Hepatocyte (in vitro differentiated cells): ENCODE measurements around the gene TOM1L1. TPM values are rescaled to one million over a fixed set of nuclear protein-coding genes. Genes with fewer than 3 reads are reported as not detected.

Experiments used
- DNase-seq: peaks from one replicate; pipeline ENCODE4 v3.0.0-alpha.2; 2016; ENCODE audit warnings: low spot score
- H2AFZ ChIP-seq: fragments of 200-600 bp; sonication (generic); 2 replicates; pipeline ENCODE4 v1.6.0; 2016; ENCODE audit warnings: antibody characterized with exemption, mild to moderate bottlenecking
- H3K27ac ChIP-seq: fragments of 200-600 bp; sonication (generic); 2 replicates; pipeline ENCODE4 v1.5.1; 2016; ENCODE audit warnings: mild to moderate bottlenecking
- H3K27me3 ChIP-seq: fragments of 200-600 bp; sonication (generic); 2 replicates; pipeline ENCODE4 v1.6.1; 2016
- H3K36me3 ChIP-seq: fragments of 200-600 bp; sonication (generic); replicated peaks from 2 replicates; pipeline ENCODE4 v1.5.1; 2016; ENCODE audit warnings: low read depth; ENCODE audit not compliant: insufficient read depth
- H3K4me1 ChIP-seq: fragments of 200-600 bp; sonication (generic); 2 replicates; pipeline ENCODE4 v1.5.1; 2016; ENCODE audit warnings: mild to moderate bottlenecking, moderate library complexity; ENCODE audit not compliant: insufficient read depth
- H3K4me2 ChIP-seq: fragments of 200-600 bp; sonication (generic); 2 replicates; pipeline ENCODE4 v1.6.0; 2016
- H3K4me3 ChIP-seq: fragments of 200-600 bp; sonication (generic); 2 replicates; pipeline ENCODE4 v1.5.1; 2016; ENCODE audit warnings: mild to moderate bottlenecking
- H3K79me2 ChIP-seq: fragments of 200-600 bp; sonication (generic); 2 replicates; pipeline ENCODE4 v1.6.0; 2017; ENCODE audit warnings: mild to moderate bottlenecking
- H3K9me2 ChIP-seq: fragments of 200-600 bp; sonication (generic); replicated peaks from 2 replicates; pipeline ENCODE4 v1.6.0; 2017; ENCODE audit warnings: mild to moderate bottlenecking; ENCODE audit not compliant: insufficient read depth
- H3K9me3 ChIP-seq: fragments of 200-600 bp; sonication (generic); 2 replicates; pipeline ENCODE4 v1.5.1; 2016; ENCODE audit warnings: low read depth, mild to moderate bottlenecking
- H4K20me1 ChIP-seq: fragments of 200-600 bp; sonication (generic); 2 replicates; pipeline ENCODE4 v1.6.0; 2016; ENCODE audit warnings: mild to moderate bottlenecking; ENCODE audit not compliant: insufficient read depth, poor library complexity, severe bottlenecking
- EZH2 ChIP-seq: fragments of 200-600 bp; sonication (generic); IDR thresholded peaks from 2 replicates; pipeline ENCODE4 v1.6.1; 2016; ENCODE audit warnings: antibody characterized with exemption, mild to moderate bottlenecking, borderline replicate concordance
- EZH2phosphoT487 ChIP-seq: fragments of 200-600 bp; sonication (generic); IDR thresholded peaks from one replicate; pipeline ENCODE4 v1.6.1; 2018; ENCODE audit warnings: antibody characterized with exemption, mild to moderate bottlenecking, low read depth, moderate library complexity; ENCODE audit not compliant: unreplicated experiment, severe bottlenecking
- WGBS: methylation state at CpG from one replicate; pipeline ENCODE4 v1.1.6; 2016; ENCODE audit warnings: low lambda C conversion rate; ENCODE audit errors: missing lambda C conversion rate; 5-methylcytosine and 5-hydroxymethylcytosine counted together
- polyA plus RNA-seq: library from polyadenylated mRNA; unstranded; fragments of >200 nt; fragmentation: Nextera tagmentation; extraction: Ambion mirVana; gene quantifications from 2 replicates; pipeline ENCODE4 v1.2.1, GENCODE V29; 2016
- total RNA-seq: library from RNA; depleted of rRNA; stranded (reverse); fragments of >200 nt; gene quantifications from 2 replicates; pipeline ENCODE4 v1.2.3, GENCODE V29; 2014
- TF ChIP-seq, protein P1 (sequence below): fragments of 200-600 bp; sonication (generic); IDR thresholded peaks from 2 replicates; pipeline ENCODE4 v1.5.1; 2016; ENCODE audit warnings: antibody characterized with exemption, mild to moderate bottlenecking; ENCODE audit not compliant: poor library complexity

TOM1L1 gene
- total and polyA plus RNA-seq, 2 experiments from 2014 or later, result 36.9 to 56.0 TPM

DNA sequence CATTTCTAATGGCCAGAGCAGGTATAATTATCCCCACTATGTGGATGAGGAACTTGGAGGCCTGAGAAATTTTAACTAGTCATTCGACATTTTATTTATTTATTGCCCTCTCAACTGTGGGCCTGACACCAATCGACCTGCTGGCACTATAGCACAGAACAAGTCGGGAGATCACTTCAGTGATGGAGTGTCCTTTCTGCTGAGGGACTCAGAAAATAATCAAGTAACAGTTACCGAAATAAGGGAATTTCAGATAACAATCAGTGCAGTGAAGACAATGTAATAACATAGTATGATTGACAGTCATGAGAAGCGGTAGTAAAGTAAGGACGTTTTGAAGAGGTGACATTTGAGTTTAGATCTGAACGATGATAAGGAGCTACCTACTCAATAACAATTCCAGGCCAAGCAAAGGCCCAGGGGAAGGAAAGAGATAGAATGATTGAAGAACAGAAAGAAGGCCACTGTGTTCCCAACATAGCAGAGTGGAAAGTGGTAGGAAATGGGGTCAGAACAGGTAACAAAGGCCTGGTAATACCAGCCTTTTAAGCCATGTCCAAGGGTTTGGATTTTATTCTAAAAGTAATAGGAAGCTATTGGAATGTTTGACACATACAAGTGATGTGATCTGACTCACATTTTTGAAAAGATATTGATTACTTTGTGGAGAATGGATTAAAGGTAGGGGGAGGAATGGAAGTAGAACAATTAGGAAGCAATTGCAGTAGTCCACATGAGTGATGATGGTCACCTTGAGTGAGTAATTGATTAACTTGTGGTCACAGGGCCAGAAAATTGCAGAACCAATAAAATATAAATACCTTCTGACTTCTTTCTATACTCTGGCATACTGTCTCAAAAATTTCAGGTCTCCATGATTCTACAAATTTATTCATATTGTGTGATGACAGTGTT is 69.3 kb downstream of the TOM1L1 start:
- peak overlapping the region; percentile 85 for H2AFZ ChIP-seq
- H3K27me3 ChIP-seq, result no peaks in the 10 kb centered on the region
- H3K4me1 ChIP-seq, result peaks cover 33% of the 10 kb centered on the region
- H3K79me2 ChIP-seq, result peaks cover 86% of the 10 kb centered on the region
- no peak for DNase-seq
- peak overlapping the region; percentile 94 for H3K4me2 ChIP-seq
- peak overlapping the region; percentile 65 for H3K4me3 ChIP-seq
- H3K36me3 ChIP-seq, result no peaks in the 10 kb centered on the region
- H4K20me1 ChIP-seq, result peaks cover 11% of the 10 kb centered on the region
- TF ChIP-seq EZH2 (no peak), EZH2phosphoT487 (no peak)
- TF ChIP-seq, protein P1, sequence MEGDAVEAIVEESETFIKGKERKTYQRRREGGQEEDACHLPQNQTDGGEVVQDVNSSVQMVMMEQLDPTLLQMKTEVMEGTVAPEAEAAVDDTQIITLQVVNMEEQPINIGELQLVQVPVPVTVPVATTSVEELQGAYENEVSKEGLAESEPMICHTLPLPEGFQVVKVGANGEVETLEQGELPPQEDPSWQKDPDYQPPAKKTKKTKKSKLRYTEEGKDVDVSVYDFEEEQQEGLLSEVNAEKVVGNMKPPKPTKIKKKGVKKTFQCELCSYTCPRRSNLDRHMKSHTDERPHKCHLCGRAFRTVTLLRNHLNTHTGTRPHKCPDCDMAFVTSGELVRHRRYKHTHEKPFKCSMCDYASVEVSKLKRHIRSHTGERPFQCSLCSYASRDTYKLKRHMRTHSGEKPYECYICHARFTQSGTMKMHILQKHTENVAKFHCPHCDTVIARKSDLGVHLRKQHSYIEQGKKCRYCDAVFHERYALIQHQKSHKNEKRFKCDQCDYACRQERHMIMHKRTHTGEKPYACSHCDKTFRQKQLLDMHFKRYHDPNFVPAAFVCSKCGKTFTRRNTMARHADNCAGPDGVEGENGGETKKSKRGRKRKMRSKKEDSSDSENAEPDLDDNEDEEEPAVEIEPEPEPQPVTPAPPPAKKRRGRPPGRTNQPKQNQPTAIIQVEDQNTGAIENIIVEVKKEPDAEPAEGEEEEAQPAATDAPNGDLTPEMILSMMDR, result no peak
- WGBS, result 51% methylated on average over 7 of the region's 7 CpGs
- H3K9me2 ChIP-seq, result no peaks in the 10 kb centered on the region
- no peaks in the 10 kb centered on the region for H3K9me3 ChIP-seq
- H3K27ac ChIP-seq, result peak overlapping the region; percentile 78

DNA sequence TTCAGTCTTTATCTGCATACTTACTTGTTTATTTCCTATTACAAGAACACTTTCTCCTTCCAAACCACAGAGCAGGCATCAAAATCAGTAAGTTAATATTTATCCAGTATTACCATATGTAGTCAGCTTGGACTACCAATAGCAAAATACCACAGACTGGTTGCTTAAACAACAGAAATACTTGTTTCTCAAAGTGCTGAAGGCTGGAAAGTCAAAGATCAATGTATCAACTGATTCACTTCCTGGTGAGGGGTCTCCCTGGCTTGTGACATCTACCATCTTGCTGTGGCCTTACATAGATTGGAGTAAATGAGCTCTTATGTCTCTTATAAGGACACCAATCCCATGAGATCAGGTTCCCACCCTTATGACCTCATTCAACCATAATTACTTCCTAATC is 70.5 kb downstream of the TOM1L1 start:
- TF ChIP-seq, protein P1, result no peak
- TF ChIP-seq EZH2phosphoT487 (no peak), EZH2 (no peak)
- Histone ChIP-seq H2AFZ (no peak overlapping the region), H3K9me3 (no peaks in the 10 kb centered on the region), H3K27me3 (no peaks in the 10 kb centered on the region), H3K36me3 (no peaks in the 10 kb centered on the region), H3K27ac (no peak overlapping the region), H3K4me2 (peak overlapping the region; percentile 94), H3K4me1 (peaks cover 31% of the 10 kb centered on the region), H3K79me2 (peaks cover 86% of the 10 kb centered on the region), H4K20me1 (peaks cover 11% of the 10 kb centered on the region), H3K4me3 (no peak overlapping the region), H3K9me2 (no peaks in the 10 kb centered on the region)
- DNase-seq, result no peak

DNA sequence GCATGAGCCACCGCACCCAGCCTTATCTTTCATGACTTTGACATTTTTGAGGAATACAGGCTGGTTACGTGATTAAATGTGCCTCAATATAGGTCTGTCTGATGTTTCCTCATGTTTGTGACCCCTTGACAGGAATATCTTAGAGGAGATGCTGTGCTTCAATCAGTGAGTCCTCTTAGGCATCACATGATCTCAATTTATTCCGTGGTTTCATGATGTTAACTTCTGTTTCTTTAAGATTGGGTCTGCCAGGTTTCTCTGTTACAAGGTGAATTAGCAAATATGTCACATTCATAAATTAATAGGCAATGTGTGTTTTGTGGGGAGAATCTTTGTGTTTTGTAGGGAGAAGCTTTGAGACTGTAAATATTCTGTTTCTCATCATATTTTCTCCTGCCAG is 71.2 kb downstream of the TOM1L1 start:
- H3K36me3 ChIP-seq, result no peaks in the 10 kb centered on the region
- H3K4me2 ChIP-seq, result no peak overlapping the region
- no peak overlapping the region for H2AFZ ChIP-seq
- no peaks in the 10 kb centered on the region for H3K9me3 ChIP-seq
- no peak overlapping the region for H3K4me3 ChIP-seq
- no peak overlapping the region for H3K27ac ChIP-seq
- no peaks in the 10 kb centered on the region for H3K27me3 ChIP-seq
- peaks cover 24% of the 10 kb centered on the region for H3K4me1 ChIP-seq
- 92% methylated on average over 3 of the region's 3 CpGs for WGBS
- no peak for TF ChIP-seq EZH2
- TF ChIP-seq EZH2phosphoT487, result no peak
- TF ChIP-seq, protein P1, result no peak
- no peak for DNase-seq
- peaks cover 4% of the 10 kb centered on the region for H4K20me1 ChIP-seq
- H3K79me2 ChIP-seq, result peaks cover 86% of the 10 kb centered on the region
- H3K9me2 ChIP-seq, result no peaks in the 10 kb centered on the region
